HG03575 (cell line): ENCODE measurements around the gene CWC27.

ENCODE experiments used
- ATAC-seq: cut with Tn5 transposase; IDR thresholded peaks from one replicate; pipeline ENCODE4 v1.9.1; 2021; ENCODE audit not compliant: unreplicated experiment, insufficient number of reproducible peaks, low FRiP score; ENCODE audit errors: extremely low read depth

CWC27 gene

GRCh38 chr5:64768358-64769312, at the start of gene CWC27, which contains the start of gene SREK1IP1:
Gene CWC27 (plus strand): TSS chr5:64768930. CDS start chr5:64769147, 217 bp downstream.
Gene SREK1IP1 (minus strand): TSS chr5:64768691. CDS start chr5:64768517, 174 bp downstream.
- ATAC-seq: peak; percentile 93

GRCh38 chr5:64722588-64722987, 46.1 kb upstream of the CWC27 start:
- no peak for ATAC-seq

- no peak for ATAC-seq
Observed at GRCh38 chr5:64727150-64727549, 41.6 kb upstream of the CWC27 start.

- no peak for ATAC-seq
Observed at GRCh38 chr5:64742411-64742810, 26.3 kb upstream of the CWC27 start.

- no peak for ATAC-seq
Observed at GRCh38 chr5:64742821-64743220, 25.9 kb upstream of the CWC27 start.

- no peak for ATAC-seq
Observed at GRCh38 chr5:64744914-64745313, 23.8 kb upstream of the CWC27 start.

GRCh38 chr5:64746446-64746845, 22.3 kb upstream of the CWC27 start:
- no peak for ATAC-seq

- no peak for ATAC-seq
Observed at GRCh38 chr5:64749385-64749784, 19.3 kb upstream of the CWC27 start.

GRCh38 chr5:64754066-64754465, 14.7 kb upstream of the CWC27 start:
- no peak for ATAC-seq

- ATAC-seq: no peak
Observed at GRCh38 chr5:64758901-64759300, 9.8 kb upstream of the CWC27 start.

- no peak for ATAC-seq
Observed at GRCh38 chr5:64759960-64760660, 8.6 kb upstream of the CWC27 start.

- ATAC-seq: no peak
Observed at GRCh38 chr5:64763948-64764503, 4.7 kb upstream of the CWC27 start.

GRCh38 chr5:64765804-64766504, 2.8 kb upstream of the CWC27 start:
- ATAC-seq: no peak

- ATAC-seq: no peak
Observed at GRCh38 chr5:64766941-64767340, 1.8 kb upstream of the CWC27 start.

- no peak for ATAC-seq
Observed at GRCh38 chr5:64767959-64768357, 772 bp upstream of the CWC27 start.

- ATAC-seq: no peak
Observed at GRCh38 chr5:64769855-64770254, 1.1 kb downstream of the CWC27 start.

GRCh38 chr5:64771736-64772135, 3.0 kb downstream of the CWC27 start:
- no peak for ATAC-seq

- peak; percentile 62 for ATAC-seq
Observed at GRCh38 chr5:64773533-64773932, 4.8 kb downstream of the CWC27 start.

- no peak for ATAC-seq
Observed at GRCh38 chr5:64775291-64775690, 6.6 kb downstream of the CWC27 start.
